IPS-NIHi7 (cell line): Measurements from ENCODE around the gene LONRF2.

Source experiments
- DNase-seq: peaks from one replicate; pipeline ENCODE4 v3.0.0; 2012; ENCODE audit warnings: mixed read lengths; ENCODE audit errors: extremely low spot score

The LONRF2 gene

DNA sequence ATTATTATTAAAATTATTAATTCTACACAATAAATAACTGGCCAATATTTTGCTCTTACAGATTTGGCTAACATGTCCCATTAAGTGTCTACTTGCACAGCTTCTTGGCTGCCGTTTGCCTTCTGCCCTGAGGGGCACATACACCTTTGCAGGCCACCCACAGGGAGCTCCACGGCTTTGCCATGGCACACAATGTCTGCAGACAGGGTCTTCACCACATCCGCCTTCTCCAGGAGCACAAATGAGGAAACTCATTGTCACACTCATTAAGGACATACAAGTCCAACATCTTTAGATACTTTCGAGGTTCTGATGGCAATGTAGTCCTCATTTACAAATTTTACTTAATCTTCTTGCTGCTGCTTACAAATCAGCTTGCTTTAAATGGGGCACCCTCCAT lies 45.6 kb downstream of the LONRF2 start:
- no peak for DNase-seq

DNA sequence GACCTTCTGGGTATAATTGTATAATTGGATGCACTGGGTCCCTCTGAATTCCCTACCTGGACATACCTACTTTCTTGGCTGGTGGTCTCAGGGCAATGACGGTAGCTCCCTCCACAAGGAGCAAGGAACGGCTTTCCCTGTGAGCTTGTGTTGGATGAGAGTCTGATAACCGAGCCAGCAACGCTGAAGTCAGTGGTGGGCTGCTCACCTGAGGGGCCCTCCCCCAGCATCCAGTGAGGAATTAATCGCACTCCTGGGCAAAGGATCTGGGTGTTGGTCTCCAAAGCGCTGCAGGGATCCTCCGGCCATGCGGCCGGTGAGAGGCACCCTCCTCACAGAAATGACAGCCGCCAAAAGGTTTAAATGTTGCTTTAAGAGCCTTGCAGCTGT lies 47.1 kb downstream of the LONRF2 start:
- DNase-seq, result no peak

DNA sequence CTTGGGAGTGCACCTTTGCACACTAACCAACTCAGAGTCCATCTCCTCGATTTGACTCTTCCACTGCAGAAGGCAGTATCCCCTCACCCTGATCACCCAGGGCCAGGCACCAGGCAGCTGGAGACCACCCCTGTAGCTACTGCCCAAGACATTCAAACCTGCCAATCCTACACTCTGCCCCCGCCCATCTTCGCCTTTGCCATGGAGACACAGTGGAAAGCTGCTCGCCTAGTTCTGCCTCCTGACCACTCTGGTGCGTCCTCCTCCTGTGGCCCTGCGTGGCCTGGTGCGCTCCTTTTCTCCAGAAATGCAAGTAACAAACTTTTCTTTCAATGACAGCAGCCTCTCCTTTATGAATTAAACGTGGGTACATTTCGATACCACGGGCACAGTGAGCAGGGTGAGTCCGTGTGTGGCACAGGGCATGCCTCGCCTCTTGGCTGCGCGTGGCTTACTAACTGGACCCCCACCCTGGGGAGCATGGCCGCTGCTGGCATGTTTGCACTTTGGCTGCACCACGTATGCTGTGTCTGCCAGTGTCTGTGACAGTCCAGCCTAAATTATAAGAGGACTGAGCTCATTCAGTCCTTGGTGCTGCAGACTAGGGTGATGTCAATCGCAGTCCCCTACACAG lies 47.6 kb downstream of the LONRF2 start:
- DNase-seq, result no peak

DNA sequence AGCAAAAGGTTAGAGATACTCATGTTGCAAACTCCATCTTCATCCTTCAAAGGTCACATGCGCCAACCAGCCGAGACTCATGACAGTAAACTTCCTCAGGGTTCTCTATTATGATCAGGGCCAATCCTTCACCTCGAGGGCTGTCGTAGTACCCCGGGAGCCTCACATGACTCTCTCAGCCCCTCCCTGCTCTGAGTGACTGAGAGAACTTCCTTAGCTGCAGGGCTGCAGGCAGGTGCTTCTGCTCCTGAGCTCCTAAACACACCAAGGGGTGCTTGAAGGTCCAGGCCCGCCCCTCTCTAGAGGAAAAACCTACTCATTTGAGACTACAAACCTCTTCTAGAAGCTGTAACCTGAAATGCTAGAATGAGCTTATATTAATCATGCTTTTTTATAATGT lies 48.2 kb downstream of the LONRF2 start:
- peak; percentile 28 for DNase-seq

DNA sequence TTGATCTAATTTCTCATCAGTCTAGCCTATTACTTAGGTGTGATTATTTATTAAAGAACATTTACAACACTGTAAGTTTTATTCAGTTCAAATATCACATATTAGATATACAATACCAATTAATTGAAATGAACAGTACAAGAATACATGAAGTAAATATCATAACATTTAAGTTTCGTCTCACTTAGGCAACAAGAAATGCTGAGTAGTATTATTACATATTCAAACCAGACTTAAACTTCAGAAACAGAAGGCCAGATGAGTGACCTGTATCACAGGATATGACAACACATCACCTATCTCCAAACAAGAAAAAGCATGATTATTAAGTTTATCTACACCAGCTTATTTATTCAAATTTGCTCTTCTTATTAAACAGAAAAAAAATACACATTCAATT lies 48.9 kb downstream of the LONRF2 start:
- DNase-seq, result no peak

DNA sequence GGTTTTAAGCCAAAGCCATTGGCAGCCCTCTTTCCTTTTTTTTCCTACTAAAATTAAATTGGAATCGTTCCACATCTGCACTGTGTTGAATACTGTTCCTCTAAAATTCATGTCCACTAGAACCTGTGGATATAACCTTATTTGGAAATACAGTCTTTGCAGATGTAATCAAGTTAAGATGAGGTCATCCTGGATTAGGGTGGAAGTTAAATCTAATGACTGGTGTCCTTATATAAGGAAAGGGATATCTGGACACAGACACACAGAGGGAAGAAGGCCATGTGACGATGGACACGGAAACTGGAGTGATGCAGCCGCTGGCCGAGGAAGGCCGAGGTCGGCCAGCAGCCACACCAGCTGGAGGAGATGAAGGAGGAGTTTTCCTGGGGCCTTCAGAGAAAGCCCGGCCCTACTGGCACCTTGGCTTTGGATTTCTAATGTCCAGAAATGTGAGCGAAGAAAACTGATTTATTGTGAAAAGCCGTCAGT lies 49.4 kb downstream of the LONRF2 start:
- no peak for DNase-seq

DNA sequence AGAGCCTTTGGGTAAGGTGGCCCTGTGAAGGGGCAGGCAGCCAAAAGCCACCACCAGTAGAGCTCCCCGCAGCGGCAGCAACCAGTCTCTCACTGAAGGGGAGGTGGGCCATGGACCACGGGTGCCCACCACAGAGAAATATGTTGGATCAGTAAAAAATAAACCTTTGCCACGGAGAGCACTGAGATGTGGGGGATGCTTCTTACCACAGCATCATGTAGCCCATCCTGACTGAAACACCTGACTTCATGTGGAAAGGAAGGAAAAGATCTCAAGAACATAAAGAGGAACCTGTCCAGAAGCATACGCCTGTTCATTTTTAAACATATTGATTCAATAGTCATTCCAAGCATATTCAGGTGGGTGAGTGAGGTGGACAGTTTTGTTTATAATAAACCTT lies 51.1 kb downstream of the LONRF2 start:
- no peak for DNase-seq

DNA sequence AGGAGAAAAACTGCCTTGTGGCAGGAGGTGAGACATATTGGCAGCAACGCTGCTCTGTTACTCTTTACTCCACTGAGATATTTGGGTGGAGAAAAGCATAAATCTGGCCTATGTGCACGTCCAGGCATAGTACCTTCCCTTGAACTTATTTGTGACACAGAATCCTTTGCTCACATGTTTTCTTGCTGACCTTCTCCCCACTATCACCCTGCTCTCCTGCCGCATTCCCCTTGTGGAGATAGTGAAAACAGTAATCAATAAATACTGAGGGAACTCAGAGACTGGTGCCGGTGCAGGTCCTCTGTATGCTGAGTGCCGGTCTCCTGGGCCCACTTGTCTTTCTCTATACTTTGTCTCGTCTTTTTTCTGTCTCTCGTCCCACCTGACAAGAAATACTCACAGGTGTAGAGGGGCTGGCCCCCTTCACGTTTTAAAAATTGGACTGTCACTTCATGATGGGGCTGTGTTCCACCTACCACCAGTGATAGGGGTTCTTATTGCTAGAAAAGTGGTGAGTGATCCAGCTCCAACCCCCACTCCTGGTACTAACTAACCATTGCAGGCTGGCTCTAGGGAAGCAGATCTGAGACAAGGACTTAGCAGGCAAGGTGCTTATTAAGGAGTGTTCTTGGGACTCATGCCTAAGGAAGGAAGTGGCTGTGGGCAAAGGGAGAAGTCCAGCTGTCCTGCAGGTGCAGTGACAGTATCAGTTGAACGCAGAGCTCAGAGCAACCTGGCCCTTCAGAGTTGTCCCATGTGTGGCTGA lies 51.7 kb downstream of the LONRF2 start:
- no peak for DNase-seq

DNA sequence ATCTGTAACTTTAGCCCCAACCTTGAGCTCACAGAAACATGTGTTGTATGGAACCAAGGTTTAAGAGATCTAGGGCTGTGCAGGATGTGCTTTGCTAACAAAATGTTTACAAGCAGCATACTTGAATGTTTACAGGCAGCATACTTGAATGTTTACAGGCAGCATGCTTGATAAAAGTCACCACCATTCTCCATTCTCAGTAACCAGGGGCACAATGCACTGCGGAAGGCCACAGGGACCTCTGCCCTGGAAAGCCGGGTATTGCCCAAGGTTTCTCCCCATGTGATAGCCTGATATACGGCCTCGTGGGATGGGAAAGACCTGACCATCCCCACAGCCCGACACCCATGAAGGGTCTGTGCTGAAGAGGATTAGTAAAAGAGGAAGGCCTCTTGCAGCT lies 52.4 kb downstream of the LONRF2 start:
- no peak for DNase-seq

DNA sequence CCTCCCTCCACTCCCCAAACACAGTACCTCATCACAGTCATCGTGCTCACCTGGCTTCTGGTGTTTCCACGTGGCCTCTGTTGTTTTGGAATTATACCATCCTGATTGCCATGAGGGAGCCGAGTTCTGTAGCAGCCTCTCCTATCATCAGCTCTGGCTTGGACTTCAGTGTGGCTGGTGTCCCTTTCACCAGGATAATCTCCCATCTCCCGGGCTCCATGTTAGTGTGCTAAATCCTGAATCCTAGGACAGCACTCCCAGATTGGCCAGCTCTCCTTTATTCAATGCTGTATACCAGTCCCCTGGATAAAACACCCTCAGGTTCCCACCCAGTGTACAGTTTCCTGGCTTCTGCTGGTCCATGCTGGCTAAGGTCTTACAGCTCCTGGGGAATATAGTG lies 53.3 kb downstream of the LONRF2 start:
- no peak for DNase-seq

DNA sequence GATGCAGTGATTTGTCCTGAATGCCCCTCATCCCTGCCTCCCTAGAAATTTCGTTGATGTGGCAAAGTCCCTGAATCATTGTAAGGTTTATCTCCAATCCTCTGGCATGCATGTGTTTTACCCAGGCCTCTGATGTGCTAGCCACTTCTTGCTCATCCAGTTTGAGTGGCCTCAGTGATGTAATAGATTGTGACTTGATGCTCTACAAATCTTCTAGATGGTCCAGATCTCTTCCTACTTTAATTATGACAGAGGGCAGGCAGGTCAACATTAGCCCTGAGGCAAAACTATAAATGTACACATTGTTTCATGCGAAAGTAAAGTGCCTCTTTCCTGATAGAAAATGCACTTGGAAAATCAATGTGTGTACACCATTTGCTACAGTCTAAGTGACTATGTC lies 54.5 kb downstream of the LONRF2 start:
- no peak for DNase-seq

DNA sequence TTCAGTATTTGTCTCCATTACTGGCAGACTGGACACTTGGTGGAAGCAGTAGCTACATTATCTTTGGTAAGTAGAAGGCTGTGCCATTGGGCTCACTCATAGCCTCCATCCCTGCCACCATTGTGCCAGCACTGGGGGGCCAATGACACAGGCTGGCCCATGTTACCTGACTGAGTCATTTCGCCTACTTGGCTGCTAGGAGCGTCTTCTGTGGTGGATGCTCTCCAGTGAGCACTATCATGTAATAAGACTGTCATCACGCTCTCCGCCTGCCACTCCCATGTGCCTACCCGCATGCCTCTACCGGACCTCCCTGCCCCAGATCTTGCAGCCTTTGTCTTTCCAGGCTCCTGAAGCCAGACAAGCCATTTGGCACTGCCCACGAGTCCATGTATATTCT lies 56.2 kb downstream of the LONRF2 start:
- no peak for DNase-seq

DNA sequence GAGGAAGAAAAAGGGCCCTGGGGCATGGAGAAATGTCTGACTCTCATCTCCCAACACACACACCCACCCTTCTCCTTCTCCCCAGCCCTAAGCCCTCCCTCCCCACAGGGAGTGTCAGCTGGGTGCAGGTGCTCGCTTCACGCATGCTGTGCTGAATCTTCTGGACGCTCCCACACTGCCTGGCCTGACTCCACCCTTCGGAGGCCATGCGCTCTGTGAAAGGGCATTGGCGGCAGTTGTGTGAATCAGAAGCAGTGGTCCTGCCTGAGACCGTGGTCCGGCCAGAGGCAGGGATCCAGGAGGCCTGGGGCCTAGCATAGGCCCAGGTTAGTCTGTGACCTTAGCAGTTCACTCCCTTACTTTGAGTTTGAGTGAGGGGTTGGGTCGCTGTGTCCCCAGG lies 57.1 kb downstream of the LONRF2 start:
- no peak for DNase-seq

DNA sequence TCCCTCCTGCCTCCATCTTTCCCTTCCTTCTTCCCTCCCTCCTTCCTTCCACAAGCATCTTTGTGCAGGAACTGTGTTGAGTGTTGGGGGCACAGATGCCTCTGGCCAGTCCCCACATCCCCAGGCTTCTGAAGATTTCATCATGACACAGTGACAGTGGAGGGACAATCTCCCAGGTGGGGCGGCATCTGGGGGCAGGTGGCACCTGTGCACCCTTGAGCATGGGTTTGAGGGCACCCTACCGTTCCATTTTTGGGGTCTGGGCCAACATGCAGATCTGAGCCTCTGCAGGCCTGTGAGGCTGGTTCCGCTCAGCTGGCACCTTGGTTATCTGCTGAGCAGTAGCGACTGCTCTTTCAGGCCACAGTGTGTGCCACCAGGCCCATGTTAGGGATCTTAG lies 57.6 kb downstream of the LONRF2 start:
- no peak for DNase-seq

DNA sequence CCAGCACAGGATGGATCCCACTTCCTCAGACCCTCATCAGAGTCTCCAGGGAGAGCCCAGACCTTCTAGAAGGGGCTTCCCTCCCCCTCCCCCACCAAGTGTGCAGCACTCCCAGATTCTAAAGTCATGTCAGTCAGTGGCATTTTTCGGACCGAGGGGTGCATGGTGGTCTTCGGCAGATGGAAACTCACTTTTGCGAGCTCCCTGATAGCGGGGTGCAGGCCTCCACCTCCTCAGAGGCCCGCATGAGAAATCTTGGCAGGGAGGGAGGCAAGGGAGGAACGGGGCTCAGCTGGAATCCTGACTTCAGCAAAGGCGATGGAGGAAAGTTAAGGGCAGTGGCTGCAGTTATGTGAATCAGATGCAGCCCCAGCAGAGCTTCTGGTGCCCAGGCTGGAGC lies 58.2 kb downstream of the LONRF2 start:
- DNase-seq, result no peak

DNA sequence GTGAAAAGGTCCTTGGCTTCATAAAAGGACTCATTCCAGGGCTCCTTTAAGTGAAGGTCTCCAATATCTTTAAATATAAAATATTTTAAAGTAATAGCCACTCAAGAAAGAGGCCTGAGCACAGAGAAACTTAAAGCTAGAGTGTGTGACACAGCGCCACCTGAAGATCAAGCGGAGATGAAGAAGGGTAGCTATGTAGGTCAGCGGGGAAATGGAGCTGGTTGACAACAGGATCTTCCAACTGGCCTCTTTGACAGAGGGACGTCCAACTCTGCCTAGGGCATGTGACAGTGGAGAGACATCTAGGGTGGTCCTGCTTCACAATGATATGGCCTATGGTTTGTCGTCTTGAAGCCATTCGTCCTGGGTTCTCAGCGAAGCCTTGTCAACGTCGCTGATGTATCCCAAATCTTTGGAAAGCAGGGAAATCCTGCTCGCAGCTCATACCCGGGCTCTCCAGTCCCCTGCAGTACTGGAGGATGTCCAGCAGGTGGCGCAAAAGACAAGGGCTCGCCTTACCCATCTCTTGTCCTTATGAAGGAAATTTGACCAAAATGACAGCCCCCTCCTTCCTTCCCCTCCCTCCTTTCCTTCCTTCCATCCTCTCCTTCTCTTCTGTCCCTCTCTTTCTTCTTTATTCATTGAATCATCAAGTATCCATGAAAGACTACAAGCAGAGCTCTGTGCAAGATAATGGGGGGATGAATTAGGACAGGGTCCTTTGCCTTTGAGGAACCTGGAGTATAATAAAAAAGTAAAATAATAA lies 59.6 kb downstream of the LONRF2 start:
- peak; percentile 83 for DNase-seq

DNA sequence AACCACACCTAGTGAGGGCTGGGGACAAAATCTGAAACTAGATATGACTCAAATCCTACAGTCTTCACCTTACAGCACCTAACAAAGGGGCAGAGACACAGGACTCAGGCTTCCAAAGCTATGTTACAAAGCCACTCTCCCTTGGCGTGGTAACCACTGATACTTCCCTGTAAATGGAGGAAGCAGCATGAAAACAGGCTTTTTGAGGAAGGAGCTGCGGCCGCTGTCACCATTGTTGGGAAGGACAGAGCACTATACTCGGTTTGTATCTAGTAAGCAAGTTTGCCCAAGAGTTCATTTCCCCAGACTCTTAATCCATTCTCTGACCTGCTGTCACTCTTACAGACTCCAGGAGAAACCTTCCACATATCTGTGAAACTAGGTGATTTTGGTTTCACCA lies 60.3 kb downstream of the LONRF2 start:
- no peak for DNase-seq

DNA sequence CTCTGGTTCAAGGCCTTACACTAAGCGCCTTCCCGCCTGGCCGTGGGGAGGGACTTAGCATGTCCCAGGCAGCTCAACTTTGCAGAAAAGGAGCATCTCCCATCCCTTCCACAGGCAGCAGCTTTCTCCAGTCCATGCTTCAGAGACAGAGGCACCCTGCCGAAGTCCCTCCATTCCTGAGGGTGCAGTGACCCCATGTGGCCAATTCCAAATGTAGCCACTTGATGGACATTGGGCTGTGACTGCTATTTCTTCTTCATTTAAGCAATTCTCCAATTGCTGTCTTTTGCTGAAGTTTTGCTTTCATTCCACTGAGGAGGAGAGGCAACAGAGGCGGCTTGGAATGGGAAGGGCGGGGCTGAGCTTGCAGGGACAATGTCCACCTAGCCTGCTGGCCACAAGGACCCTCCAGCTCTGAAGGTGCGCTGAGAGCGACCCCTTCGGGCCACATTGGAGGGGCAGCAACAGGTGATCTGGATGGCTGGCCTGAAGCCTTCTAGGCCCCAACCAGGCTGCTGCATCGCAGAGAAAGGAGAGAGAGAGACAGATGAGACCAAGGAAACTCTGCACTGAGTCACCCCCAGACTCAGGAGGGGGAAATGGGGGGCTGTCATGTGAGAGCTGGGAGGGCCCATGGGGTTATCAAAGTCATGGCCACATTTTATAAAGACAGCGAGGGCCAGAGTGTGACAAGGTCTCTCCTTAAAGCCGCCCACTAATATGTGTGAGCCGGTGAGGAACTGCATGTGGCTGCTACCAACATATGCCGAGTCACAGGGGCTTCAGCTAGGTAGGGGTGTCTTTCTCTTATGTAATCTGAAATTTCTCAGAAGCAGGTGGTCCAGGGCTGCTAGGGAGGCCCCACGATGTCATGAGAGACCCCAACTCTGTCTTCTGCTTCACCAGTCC lies 61.3 kb downstream of the LONRF2 start:
- peak; percentile 78 for DNase-seq

DNA sequence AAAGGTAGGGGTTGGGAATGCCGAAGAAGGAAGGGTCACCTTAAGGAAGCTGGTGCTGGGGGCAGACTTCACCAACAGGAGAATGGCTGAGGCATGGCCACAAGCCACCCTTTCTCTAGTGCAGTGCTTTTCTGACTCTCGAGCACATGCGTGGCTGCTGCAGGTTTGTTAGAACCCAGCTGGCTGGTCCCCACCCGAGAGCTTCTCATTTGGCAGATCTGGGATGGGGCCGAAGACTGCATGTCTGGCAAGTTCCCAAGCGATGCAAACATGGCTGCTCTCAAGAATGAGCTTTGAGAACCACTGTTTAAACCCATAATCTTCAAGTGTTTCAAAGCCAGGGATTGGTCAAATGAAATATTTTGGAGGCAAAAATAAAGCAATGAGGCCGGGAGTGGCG lies 63.2 kb downstream of the LONRF2 start:
- DNase-seq, result no peak

DNA sequence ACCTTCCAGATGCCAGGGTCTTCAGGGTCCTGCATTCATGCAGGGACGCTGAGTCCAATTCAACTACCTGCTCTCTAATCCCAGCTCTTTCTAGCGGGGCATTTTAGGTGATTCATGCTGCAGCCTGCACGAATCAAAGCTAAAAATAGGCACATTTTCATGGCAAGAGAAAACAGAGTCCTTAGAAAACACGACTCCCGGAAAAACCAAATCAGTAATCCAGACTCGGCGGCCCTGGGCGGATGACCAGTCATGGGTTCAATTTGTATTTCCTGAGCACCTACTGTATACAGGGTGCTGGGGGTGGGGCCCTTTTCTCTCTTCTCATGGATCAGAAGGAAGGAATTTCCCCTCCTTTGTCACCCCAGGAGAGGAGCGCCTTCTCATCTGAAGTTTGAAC lies 64.4 kb downstream of the LONRF2 start:
- no peak for DNase-seq

DNA sequence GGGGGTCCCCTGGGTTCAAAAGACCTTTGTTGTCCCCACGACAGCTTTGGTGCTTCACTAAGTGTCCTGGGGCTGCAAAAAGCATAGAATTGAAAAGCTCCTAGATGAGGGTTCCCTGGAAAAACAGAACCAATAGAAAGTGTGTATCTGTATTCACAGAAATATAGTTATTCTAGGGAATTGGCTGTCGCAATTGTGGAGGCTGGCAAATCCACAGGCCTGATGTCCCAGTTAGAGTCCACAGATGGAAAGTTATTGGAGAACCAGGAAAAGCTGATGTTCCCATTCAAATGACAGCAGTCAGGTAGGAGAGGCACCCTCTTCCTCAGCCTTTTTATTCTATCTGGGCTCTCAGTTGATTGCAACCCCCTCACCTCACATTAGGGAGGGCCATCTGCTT lies 65.5 kb downstream of the LONRF2 start:
- no peak for DNase-seq

DNA sequence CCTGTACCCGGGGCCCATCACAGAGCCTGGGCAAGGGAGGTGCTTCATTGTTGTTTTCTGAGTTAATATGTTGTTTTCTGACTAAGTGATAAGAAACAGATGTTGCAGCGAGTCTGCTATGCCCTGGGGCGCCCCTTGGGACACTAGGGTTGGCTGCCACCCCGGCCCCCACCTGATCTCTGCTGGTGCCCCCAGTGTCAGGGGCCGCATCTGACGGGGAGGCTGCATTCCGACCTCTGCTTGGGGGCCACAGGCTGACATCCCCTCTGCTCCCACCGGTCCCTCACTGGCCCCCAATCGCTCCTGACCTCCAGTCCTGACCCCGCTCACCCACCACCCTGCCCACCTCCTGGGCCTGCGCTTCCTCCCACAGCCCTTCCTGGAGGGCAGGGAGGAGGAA lies 65.9 kb downstream of the LONRF2 start:
- no peak for DNase-seq
